ENCODE results near the gene ERCC6. TPM values are rescaled to one million over a fixed set of nuclear protein-coding genes. Genes with fewer than 3 reads are reported as not detected.

ERCC6 gene
- 10 to 100 TPM; 11.5 to 19.3 (median 15.0) TPM for total RNA-seq
- 1 to 10 TPM; 2.7 to 5.2 (median 3.3) TPM for polyA plus RNA-seq
- long read RNA-seq, donor 1, partial matches to known transcripts, result 0 of 3 reads
- long read RNA-seq, donor 1, other reads (novel, unspliced or antisense), result 3 of 3 reads
- long read RNA-seq, donor 2, full-length matches to known transcripts, result 5 of 11 reads
- long read RNA-seq, donor 2, partial matches to known transcripts, result 1 of 11 reads
- long read RNA-seq, donor 2, other reads (novel, unspliced or antisense), result 5 of 11 reads

- no peaks in the 10 kb centered on the region for H3K27me3 ChIP-seq (ENCODE audit: insufficient read depth in 3 of 3, low read length in 2 of 3)
- peak within 1 kb of the TSS; percentile 94 for H3K4me3 ChIP-seq
- TF ChIP-seq CTCF (IDR thresholded peaks at IDR 0.05), result no peak
- DNase-seq (peak; percentile 98 to 99), ATAC-seq (peak; percentile 99 to 100 (median 100))
- intact Hi-C loops (cut with DNase I), result no loop called here
- peaks cover 2 to 9% of the 10 kb centered on the region in 2 donors for H3K36me3 ChIP-seq (ENCODE audit: insufficient read depth in 1 of 2, low read depth in 1 of 2)
- WGBS, 3 donors, result 1% methylated on average over 67 to 75 of the region's 75 CpGs
- peaks cover 8% of the 10 kb centered on the region for H3K4me1 ChIP-seq
- peak within 1 kb of the TSS; percentile 92 for H3K27ac ChIP-seq
- H3K9me3 ChIP-seq, result no peaks in the 10 kb centered on the region
Measured at GRCh38 chr10:49538381-49539319, at the start of gene ERCC6. Gene ERCC6 (minus strand): TSS chr10:49539121.

GRCh38 chr10:49587981-49588380, 49.1 kb upstream of the ERCC6 start:
- Histone ChIP-seq H3K36me3 (ENCODE audit: insufficient read depth in 1 of 2, low read depth in 1 of 2) (no peaks in the 10 kb centered on the region), H3K4me3 (no peak overlapping the region), H3K27ac (no peak overlapping the region), H3K4me1 (no peaks in the 10 kb centered on the region), H3K9me3 (no peaks in the 10 kb centered on the region), H3K27me3 (ENCODE audit: insufficient read depth in 3 of 3, low read length in 2 of 3) (peaks cover 0 to 3% (median 0%) of the 10 kb centered on the region in 3 donors)
- ATAC-seq (no peak), DNase-seq (no peak)
- intact Hi-C loops (cut with DNase I), result no loop called here
- TF ChIP-seq CTCF (IDR thresholded peaks at IDR 0.05), result no peak
- WGBS, 3 donors, result 71 to 78% (median 77%) methylated on average over 4 of the region's 4 CpGs

- DNase-seq (no peak), ATAC-seq (no peak)
- Histone ChIP-seq H3K4me1 (no peaks in the 10 kb centered on the region), H3K9me3 (no peaks in the 10 kb centered on the region), H3K36me3 (ENCODE audit: insufficient read depth in 1 of 2, low read depth in 1 of 2) (no peaks in the 10 kb centered on the region), H3K27me3 (ENCODE audit: insufficient read depth in 3 of 3, low read length in 2 of 3) (peaks cover 0 to 3% (median 0%) of the 10 kb centered on the region in 3 donors), H3K27ac (no peak overlapping the region), H3K4me3 (no peak overlapping the region)
- no peak for TF ChIP-seq CTCF (IDR thresholded peaks at IDR 0.05)
- intact Hi-C loops (cut with DNase I), result no loop called here
Measured at GRCh38 chr10:49585387-49585786, 46.5 kb upstream of the ERCC6 start.

GRCh38 chr10:49579621-49580020, 40.7 kb upstream of the ERCC6 start:
- intact Hi-C loops (cut with DNase I), result no loop called here
- H3K4me1 ChIP-seq, result no peaks in the 10 kb centered on the region
- H3K27ac ChIP-seq, result no peak overlapping the region
- H3K4me3 ChIP-seq, result no peak overlapping the region
- DNase-seq, result no peak
- no peak for ATAC-seq
- H3K9me3 ChIP-seq, result no peaks in the 10 kb centered on the region
- peaks cover 0 to 3% (median 0%) of the 10 kb centered on the region in 3 donors for H3K27me3 ChIP-seq (ENCODE audit: insufficient read depth in 3 of 3, low read length in 2 of 3)
- 34 to 48% (median 47%) methylated on average over 2 of the region's 2 CpGs for WGBS, 3 donors
- no peak for TF ChIP-seq CTCF (IDR thresholded peaks at IDR 0.05)
- H3K36me3 ChIP-seq (ENCODE audit: insufficient read depth in 1 of 2, low read depth in 1 of 2), result no peaks in the 10 kb centered on the region

Measured in psoas muscle (tissue), 8 donors.